ENCODE results near the gene AJM1. TPM values are rescaled to one million over a fixed set of nuclear protein-coding genes. Genes with fewer than 3 reads are reported as not detected.

The AJM1 gene
- total and polyA plus RNA-seq, 7 donors = 1.3 to 4.9 (median 2.0) TPM

DNA sequence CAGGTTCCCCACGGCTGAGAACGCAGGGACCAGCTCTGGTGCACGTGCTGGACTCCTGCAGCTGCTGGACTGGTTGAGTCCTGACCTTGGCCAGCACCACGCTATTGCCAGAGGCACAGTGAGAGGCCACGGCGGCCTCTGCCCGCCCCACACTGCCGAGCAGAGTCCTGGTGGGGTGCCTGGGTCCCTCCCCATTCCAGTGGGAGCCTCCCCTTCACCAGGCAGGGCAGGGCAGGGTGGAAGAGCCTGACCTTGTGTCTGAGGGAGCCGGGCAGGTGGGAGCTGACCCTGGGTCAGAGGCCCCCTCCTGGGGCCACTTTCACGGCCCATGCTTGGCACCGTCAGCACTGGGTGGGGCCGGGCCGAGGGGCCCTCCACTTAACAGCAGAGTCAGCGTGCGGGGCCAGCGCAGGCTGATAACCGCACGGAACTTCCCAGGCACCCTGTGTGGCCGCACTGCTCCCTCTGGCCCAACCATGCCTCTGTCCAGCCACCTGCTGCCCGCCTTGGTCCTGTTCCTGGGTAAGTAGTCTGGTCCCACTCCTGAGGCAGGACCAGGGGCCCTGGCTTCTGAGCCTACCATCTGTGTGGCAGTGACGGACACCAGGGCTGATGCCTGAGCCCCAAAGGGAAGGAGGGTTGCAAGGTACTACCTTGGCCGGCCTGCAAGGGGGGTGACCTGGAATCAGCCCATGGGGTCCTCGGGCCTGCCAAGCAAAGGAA, 9.8 kb downstream of the AJM1 start, which contains the start of gene MAMDC4:
Gene MAMDC4, plus strand, starts transcription at position 406 of the 723 bp plus-strand sequence. Its CDS starts 71 bp downstream, at position 477.
- peaks cover 0 to 2% (median 0%) of the 10 kb centered on the region in 3 donors for H3K27me3 ChIP-seq (ENCODE audit: insufficient read depth in 3 of 3, low read length in 2 of 3)
- no peak within 1 kb of the TSS for H3K4me3 ChIP-seq
- DNase-seq (peak in 1 of 2 donors; percentile 67), ATAC-seq (peak in 1 of 4 donors; percentile 11)
- TF ChIP-seq, protein P1, sequence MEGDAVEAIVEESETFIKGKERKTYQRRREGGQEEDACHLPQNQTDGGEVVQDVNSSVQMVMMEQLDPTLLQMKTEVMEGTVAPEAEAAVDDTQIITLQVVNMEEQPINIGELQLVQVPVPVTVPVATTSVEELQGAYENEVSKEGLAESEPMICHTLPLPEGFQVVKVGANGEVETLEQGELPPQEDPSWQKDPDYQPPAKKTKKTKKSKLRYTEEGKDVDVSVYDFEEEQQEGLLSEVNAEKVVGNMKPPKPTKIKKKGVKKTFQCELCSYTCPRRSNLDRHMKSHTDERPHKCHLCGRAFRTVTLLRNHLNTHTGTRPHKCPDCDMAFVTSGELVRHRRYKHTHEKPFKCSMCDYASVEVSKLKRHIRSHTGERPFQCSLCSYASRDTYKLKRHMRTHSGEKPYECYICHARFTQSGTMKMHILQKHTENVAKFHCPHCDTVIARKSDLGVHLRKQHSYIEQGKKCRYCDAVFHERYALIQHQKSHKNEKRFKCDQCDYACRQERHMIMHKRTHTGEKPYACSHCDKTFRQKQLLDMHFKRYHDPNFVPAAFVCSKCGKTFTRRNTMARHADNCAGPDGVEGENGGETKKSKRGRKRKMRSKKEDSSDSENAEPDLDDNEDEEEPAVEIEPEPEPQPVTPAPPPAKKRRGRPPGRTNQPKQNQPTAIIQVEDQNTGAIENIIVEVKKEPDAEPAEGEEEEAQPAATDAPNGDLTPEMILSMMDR (IDR thresholded peaks at IDR 0.05) = no peak
- intact Hi-C loops (cut with DNase I) = loop anchor here in 1 of 2 donors (5.0 kb wide), 1 partner anchor 75 kb away; no protein-coding TSS in a partner anchor
- peaks cover 0 to 21% of the 10 kb centered on the region in 2 donors for H3K36me3 ChIP-seq (ENCODE audit: insufficient read depth in 1 of 2, low read depth in 1 of 2)
- peaks cover 26% of the 10 kb centered on the region for H3K4me1 ChIP-seq
- peak within 1 kb of the TSS; percentile 91 for H3K27ac ChIP-seq
- H3K9me3 ChIP-seq = no peaks in the 10 kb centered on the region
- 40 to 51% (median 45%) methylated on average over 16 to 23 of the region's 23 CpGs for WGBS, 3 donors

DNA sequence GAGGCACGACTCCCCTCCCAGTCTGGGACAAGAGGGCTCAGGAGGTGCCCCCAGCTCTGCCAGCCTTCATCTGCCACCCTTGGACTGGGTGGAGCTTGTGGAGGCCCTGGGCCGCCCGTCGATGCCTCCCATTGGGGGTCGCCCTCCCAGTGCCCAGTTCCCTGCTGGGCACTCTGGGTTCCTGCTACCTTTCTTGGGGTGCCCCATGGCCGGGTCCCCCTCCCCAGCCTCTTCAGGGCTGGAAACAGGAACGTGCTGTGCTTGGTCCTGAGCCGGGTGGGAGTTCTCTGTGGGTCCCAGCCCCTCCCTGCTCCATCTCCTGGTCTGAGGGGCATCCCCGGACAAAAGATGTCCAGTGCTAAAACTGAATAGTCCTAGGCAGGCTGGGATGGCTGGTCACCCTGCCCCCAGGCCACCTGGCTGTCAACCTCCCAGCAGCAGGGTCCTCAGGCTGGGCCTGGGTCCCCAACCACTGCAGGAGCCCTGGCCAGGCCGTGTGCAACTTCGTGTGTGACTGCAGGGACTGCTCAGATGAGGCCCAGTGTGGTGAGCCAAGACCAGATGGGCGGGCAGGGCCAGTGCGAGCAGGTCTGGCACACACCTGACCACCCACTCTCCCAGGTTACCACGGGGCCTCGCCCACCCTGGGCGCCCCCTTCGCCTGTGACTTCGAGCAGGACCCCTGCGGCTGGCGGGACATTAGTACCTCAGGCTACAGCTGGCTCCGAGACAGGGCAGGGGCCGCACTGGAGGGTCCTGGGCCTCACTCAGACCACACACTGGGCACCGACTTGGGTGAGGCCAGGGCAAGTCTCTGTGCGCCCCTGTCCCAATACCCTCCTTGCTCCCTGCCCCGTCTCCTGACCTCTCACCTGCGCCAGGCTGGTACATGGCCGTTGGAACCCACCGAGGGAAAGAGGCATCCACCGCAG, 10.7 kb downstream of the AJM1 start:
- Histone ChIP-seq H3K4me3 (no peak overlapping the region), H3K36me3 (ENCODE audit: insufficient read depth in 1 of 2, low read depth in 1 of 2) (peaks cover 0 to 21% of the 10 kb centered on the region in 2 donors), H3K27me3 (ENCODE audit: insufficient read depth in 3 of 3, low read length in 2 of 3) (no peaks in the 10 kb centered on the region), H3K9me3 (no peaks in the 10 kb centered on the region), H3K4me1 (peaks cover 26% of the 10 kb centered on the region), H3K27ac (no peak overlapping the region)
- DNase-seq = peak in 1 of 2 donors; percentile 61
- WGBS, 3 donors = 82 to 88% (median 83%) methylated on average over 26 to 29 of the region's 29 CpGs
- ATAC-seq = no peak
- TF ChIP-seq, protein P1 (IDR thresholded peaks at IDR 0.05) = no peak
- intact Hi-C loops (cut with DNase I) = loop anchor here in 1 of 2 donors (5.0 kb wide), 1 partner anchor 74 kb away; no protein-coding TSS in a partner anchor

DNA sequence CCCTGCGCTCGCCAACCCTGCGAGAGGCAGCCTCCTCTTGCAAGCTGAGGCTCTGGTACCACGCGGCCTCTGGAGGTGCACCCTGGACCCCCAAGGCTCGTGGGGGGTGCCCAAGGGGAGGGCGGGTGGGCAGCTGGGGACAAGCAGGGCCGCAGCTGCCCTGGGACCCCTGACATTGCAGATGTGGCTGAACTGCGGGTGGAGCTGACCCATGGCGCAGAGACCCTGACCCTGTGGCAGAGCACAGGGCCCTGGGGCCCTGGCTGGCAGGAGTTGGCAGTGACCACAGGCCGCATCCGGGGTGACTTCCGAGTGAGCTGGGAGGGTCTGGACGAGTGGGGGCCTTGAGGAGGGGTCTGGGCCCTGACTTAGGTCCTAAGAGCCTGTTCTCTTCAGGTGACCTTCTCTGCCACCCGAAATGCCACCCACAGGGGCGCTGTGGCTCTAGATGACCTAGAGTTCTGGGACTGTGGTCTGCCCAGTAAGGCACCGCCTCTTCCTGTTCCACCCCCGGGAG, 11.4 kb downstream of the AJM1 start:
- TF ChIP-seq, protein P1 (IDR thresholded peaks at IDR 0.05) = no peak
- DNase-seq (peak in 1 of 2 donors; percentile 54), ATAC-seq (no peak)
- Histone ChIP-seq H3K4me3 (no peak overlapping the region), H3K27ac (no peak overlapping the region), H3K36me3 (ENCODE audit: insufficient read depth in 1 of 2, low read depth in 1 of 2) (peaks cover 0 to 21% of the 10 kb centered on the region in 2 donors), H3K4me1 (peaks cover 33% of the 10 kb centered on the region), H3K27me3 (ENCODE audit: insufficient read depth in 3 of 3, low read length in 2 of 3) (no peaks in the 10 kb centered on the region), H3K9me3 (no peaks in the 10 kb centered on the region)
- intact Hi-C loops (cut with DNase I) = loop anchor here in 1 of 2 donors (5.0 kb wide), 1 partner anchor 74 kb away; no protein-coding TSS in a partner anchor
- 85 to 88% (median 88%) methylated on average over 16 to 18 of the region's 18 CpGs for WGBS, 3 donors

DNA sequence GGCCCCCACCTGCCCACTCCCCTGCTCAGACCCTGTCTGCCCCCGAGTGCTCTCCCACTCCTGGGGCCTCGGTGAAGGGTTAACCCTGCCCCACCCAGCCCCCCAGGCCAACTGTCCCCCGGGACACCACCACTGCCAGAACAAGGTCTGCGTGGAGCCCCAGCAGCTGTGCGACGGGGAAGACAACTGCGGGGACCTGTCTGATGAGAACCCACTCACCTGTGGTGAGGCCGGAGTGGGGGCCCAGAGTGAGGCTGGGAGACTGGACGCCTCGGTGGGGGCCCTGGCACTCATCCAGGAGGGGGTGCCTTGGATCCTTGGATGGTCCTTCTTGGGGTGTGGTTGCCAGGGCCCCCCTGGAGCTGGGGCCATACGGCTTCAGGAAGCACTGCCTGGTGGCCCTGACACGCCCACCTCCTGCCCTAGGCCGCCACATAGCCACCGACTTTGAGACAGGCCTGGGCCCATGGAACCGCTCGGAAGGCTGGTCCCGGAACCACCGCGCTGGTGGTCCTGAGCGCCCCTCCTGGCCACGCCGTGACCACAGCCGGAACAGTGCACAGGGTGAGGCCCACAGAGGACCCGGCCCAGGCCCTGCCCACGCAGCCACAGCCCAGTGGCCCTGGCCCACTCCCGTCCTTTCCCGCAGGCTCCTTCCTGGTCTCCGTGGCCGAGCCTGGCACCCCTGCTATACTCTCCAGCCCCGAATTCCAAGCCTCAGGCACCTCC, 12.0 kb downstream of the AJM1 start:
- peaks cover 0 to 21% of the 10 kb centered on the region in 2 donors for H3K36me3 ChIP-seq (ENCODE audit: insufficient read depth in 1 of 2, low read depth in 1 of 2)
- 69 to 71% (median 70%) methylated on average over 28 to 30 of the region's 30 CpGs for WGBS, 3 donors
- intact Hi-C loops (cut with DNase I) = loop anchor here in 1 of 2 donors (5.0 kb wide), 1 partner anchor 73 kb away; no protein-coding TSS in a partner anchor
- H3K27me3 ChIP-seq (ENCODE audit: insufficient read depth in 3 of 3, low read length in 2 of 3) = no peaks in the 10 kb centered on the region
- H3K9me3 ChIP-seq = no peaks in the 10 kb centered on the region
- TF ChIP-seq, protein P1 (IDR thresholded peaks at IDR 0.05) = no peak
- no peak overlapping the region for H3K4me3 ChIP-seq
- no peak overlapping the region for H3K27ac ChIP-seq
- DNase-seq (peak; percentile 21 to 54), ATAC-seq (no peak)
- H3K4me1 ChIP-seq = peaks cover 36% of the 10 kb centered on the region
